K562 (cell line): ENCODE data around the gene MAP2K4. TPM values are rescaled to one million over a fixed set of nuclear protein-coding genes. Genes with fewer than 3 reads are reported as not detected.

ENCODE experiments used
- ARID1B ChIP-seq: fragments of 450-650 bp; IDR thresholded peaks from 2 replicates; pipeline ENCODE4 v1.6.1; 2016; ENCODE audit warnings: antibody characterized with exemption, mild to moderate bottlenecking, inconsistent platforms
- KLF6 ChIP-seq: fragments of 250-450 bp; sonication (Bioruptor Pico); IDR thresholded peaks from 2 replicates; pipeline ENCODE4 v1.4.0; 2020; ENCODE audit warnings: mild to moderate bottlenecking, moderate library complexity, borderline replicate concordance
- MAFF ChIP-seq: IDR thresholded peaks from 2 replicates; pipeline ENCODE4 v1.6.1; 2012; ENCODE audit warnings: low read length, improper control_type of control experiment
- MED1 ChIP-seq: sonication (generic); formaldehyde crosslinking; IDR thresholded peaks from 2 replicates; pipeline ENCODE4 v1.8.1; 2023; ENCODE audit warnings: missing genetic modification reagents, borderline replicate concordance
- NFXL1 ChIP-seq: fragments of 450-650 bp; formaldehyde crosslinking; IDR thresholded peaks from 2 replicates; pipeline ENCODE4 v1.4.0; 2021; ENCODE audit warnings: mild to moderate bottlenecking
- RBM34 ChIP-seq: fragments of 200-400 bp; formaldehyde crosslinking; IDR thresholded peaks from 2 replicates; pipeline ENCODE4 v1.6.1; 2018; ENCODE audit warnings: low read length, borderline replicate concordance; ENCODE audit not compliant: insufficient read depth
- RHOXF2B ChIP-seq: fragments of 250-450 bp; sonication (Bioruptor Pico); conservative IDR thresholded peaks from 2 replicates; pipeline ENCODE4 v1.5.1; 2021
- SIN3B ChIP-seq: fragments of 450-650 bp; IDR thresholded peaks from 2 replicates; pipeline ENCODE4 v1.6.1; 2017; ENCODE audit warnings: low read depth, mild to moderate bottlenecking, moderate library complexity
- TARDBP ChIP-seq: fragments of 450-650 bp; IDR thresholded peaks from 2 replicates; pipeline ENCODE4 v1.6.1; 2016
- TEAD1 ChIP-seq, 2 experiments: fragments of 450-650 bp in 1 of 2; sonication (generic) in 1 of 2; formaldehyde crosslinking; IDR thresholded peaks; 2 replicates each; pipeline versions ENCODE4 v1.4.0 to v1.8.0; 2020 to 2022; ENCODE audit warnings: mild to moderate bottlenecking in 2 of 2, missing genetic modification reagents in 1 of 2
- ZBTB17 ChIP-seq: fragments of 450-650 bp; formaldehyde crosslinking; IDR thresholded peaks from 2 replicates; pipeline ENCODE4 v1.4.0; 2020; ENCODE audit warnings: mild to moderate bottlenecking
- ZNF79 ChIP-seq: fragments of 250-450 bp; sonication (Bioruptor Pico); IDR thresholded peaks from 2 replicates; pipeline ENCODE4 v1.4.0; 2020; ENCODE audit warnings: low read depth, mild to moderate bottlenecking, moderate library complexity
- polyA plus RNA-seq, 8 experiments: library from polyadenylated mRNA; depleted of rRNA in 4 of 8; stranded (reverse) in 5 of 8; unstranded in 3 of 8; fragments of >200 nt; fragmentation: Nextera tagmentation in 2 of 8; fragmentation: Illumina TruSeq in 1 of 8; extraction: Ambion mirVana in 2 of 8; extraction: Trizol in 1 of 8; gene quantifications; 2 replicates each; pipeline versions ENCODE4 v1.2.1 to v1.2.3, GENCODE V29; 2011 to 2014; ENCODE audit warnings: inconsistent platforms in 1 of 8, missing spikeins in 1 of 8
- total RNA-seq, 7 experiments: library from RNA; depleted of rRNA in 6 of 7; stranded (reverse); fragments of >200 nt in 6 of 7; fragmentation: Illumina TruSeq in 2 of 7; extraction: Trizol in 2 of 7; gene quantifications; 2 replicates each; pipeline versions ENCODE4 v1.2.1 to v1.2.3, GENCODE V29; 2011 to 2021; ENCODE audit warnings: low replicate concordance in 1 of 7
- TF ChIP-seq, protein P1 (sequence below): fragments of 450-650 bp; IDR thresholded peaks from 2 replicates; pipeline ENCODE4 v1.7.0; 2016; ENCODE audit warnings: borderline replicate concordance
- TF ChIP-seq, protein P2 (sequence below): fragments of 450-650 bp; formaldehyde crosslinking; IDR thresholded peaks from 2 replicates; pipeline ENCODE4 v1.4.0; 2020; ENCODE audit warnings: mild to moderate bottlenecking, moderate library complexity
- TF ChIP-seq, protein P3 (sequence below), 2 experiments: fragments of 200-800 bp in 1 of 2; sonication (Bioruptor generic) in 1 of 2; sonication (generic) in 1 of 2; formaldehyde crosslinking in 1 of 2; IDR thresholded peaks in 1 of 2; conservative IDR thresholded peaks in 1 of 2; 2 replicates each; pipeline versions ENCODE4 v1.5.0 to v1.6.1; 2016 to 2020; ENCODE audit warnings: missing compliant biosample characterization in 1 of 2, missing genetic modification characterization in 1 of 2, missing genetic modification reagents in 1 of 2

The MAP2K4 gene
- total and polyA plus RNA-seq, 9 of the 15 experiments (the other 6 are each of a cell fraction or from before 2014, with no cell fraction given) = 3.0 to 15.9 (median 10.8) TPM

DNA sequence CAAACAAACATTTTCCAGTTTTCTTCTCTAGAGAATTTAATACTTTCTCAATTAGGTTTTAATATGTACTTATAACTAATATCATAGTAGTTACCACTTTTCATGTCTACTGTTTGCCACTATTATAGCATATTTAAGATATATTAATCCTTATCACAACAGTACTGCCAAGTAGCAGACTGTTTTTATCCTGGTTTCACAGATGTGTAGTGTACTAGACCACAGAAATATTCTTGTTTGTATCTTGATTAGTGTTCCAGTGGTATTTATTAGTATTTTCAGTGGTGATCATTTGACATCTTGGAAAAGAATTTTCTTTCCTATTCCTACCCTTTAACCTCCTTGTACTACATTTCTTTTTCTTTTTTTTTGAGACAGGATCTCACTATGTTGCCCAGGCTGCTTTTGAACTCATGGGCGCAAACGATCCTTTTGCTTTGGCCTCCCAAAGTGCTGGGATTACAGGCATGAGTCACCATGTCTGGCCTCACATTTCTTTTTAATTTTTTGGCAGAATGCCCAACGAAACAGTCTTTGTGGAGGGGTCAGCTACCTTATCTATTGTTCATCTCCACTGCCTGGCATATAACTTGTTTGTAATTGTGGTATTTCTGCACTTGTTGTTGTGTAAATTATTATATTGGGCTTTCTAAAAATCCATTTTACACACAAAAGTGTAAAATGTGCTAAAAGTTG lies 27.2 kb downstream of the MAP2K4 start (continued):
- TF ChIP-seq MED1 (no peak), ZBTB17 (CRISPR knock-in tag) (no peak), MAFF (no peak), SIN3B (no peak), ARID1B (0 out of 2 replicates have a peak, but pooled peaks have one; percentile 28), TARDBP (no peak), ZNF79 (CRISPR knock-in tag) (no peak), RBM34 (no peak), KLF6 (CRISPR knock-in tag) (no peak), RHOXF2B (CRISPR knock-in tag) (no peak), TEAD1 (CRISPR knock-in tag; IDR thresholded peaks at IDR 0.05) (no peak), NFXL1 (no peak)
- TF ChIP-seq, protein P1, sequence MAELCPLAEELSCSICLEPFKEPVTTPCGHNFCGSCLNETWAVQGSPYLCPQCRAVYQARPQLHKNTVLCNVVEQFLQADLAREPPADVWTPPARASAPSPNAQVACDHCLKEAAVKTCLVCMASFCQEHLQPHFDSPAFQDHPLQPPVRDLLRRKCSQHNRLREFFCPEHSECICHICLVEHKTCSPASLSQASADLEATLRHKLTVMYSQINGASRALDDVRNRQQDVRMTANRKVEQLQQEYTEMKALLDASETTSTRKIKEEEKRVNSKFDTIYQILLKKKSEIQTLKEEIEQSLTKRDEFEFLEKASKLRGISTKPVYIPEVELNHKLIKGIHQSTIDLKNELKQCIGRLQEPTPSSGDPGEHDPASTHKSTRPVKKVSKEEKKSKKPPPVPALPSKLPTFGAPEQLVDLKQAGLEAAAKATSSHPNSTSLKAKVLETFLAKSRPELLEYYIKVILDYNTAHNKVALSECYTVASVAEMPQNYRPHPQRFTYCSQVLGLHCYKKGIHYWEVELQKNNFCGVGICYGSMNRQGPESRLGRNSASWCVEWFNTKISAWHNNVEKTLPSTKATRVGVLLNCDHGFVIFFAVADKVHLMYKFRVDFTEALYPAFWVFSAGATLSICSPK = no peak
- TF ChIP-seq, protein P2, sequence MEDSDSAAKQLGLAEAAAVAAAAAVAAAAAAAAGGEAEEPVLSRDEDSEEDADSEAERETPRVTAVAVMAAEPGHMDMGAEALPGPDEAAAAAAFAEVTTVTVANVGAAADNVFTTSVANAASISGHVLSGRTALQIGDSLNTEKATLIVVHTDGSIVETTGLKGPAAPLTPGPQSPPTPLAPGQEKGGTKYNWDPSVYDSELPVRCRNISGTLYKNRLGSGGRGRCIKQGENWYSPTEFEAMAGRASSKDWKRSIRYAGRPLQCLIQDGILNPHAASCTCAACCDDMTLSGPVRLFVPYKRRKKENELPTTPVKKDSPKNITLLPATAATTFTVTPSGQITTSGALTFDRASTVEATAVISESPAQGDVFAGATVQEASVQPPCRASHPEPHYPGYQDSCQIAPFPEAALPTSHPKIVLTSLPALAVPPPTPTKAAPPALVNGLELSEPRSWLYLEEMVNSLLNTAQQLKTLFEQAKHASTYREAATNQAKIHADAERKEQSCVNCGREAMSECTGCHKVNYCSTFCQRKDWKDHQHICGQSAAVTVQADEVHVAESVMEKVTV (CRISPR knock-in tag) = no peak
- TF ChIP-seq, protein P3, sequence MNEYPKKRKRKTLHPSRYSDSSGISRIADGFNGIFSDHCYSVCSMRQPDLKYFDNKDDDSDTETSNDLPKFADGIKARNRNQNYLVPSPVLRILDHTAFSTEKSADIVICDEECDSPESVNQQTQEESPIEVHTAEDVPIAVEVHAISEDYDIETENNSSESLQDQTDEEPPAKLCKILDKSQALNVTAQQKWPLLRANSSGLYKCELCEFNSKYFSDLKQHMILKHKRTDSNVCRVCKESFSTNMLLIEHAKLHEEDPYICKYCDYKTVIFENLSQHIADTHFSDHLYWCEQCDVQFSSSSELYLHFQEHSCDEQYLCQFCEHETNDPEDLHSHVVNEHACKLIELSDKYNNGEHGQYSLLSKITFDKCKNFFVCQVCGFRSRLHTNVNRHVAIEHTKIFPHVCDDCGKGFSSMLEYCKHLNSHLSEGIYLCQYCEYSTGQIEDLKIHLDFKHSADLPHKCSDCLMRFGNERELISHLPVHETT (CRISPR knock-in tag; conservative IDR thresholded peaks at IDR 0.05 in 1 of 2, IDR thresholded peaks at IDR 0.05 in 1 of 2) = no peak
